ENCODE results near the gene CYP46A1. TPM values are rescaled to one million over a fixed set of nuclear protein-coding genes. Genes with fewer than 3 reads are reported as not detected.

The CYP46A1 gene
- total RNA-seq, 2 experiments from 2014 or later: 0.11 to 0.22 TPM

DNA sequence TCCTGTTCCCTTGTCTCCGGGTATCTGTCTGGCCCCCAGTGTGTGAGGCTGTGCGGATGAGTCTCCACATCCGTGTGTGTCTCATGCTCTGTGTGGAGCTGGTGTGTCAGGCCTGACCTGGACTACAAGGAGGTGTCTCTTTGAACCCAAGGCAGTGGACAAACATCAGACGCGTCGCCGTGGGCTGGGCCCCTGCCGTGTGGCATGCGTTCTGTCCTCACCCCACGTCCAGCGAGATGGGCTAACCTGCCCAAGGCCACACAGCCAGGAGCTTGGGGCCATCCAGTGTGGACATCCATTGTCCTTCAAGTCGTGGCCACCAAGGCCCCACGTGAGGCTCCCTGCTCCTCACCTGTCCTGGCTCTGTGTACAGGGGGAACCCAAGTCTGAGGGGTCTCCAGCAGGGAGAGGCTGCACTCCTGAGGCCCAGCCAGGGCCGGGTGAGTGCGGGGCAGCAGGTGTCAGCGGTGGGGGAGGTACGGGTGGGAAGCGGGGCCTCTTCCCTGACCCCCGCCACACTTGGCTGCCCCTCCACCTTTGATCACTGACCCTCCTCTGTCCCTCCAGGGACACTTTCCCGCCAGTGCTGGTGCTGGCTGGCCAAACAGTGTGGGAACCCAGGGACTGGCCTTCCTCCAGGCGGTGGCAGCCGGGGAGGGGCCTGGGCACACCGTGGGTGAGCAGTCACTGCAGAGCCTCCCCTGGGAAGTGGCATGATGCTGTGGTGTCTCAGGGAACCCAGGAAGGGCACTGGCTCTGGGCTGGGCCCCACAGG lies 48.5 kb downstream of the CYP46A1 start:
- no peak overlapping the region for H3K27ac Mint-ChIP-seq
- ChIA-PET CTCF (no interaction called here), POLR2A (no interaction called here)
- H3K4me3 Mint-ChIP-seq: peak overlapping the region; percentile 20
- Histone ChIP-seq H3K27me3 (ENCODE audit: control insufficient read depth in 1 of 2, insufficient read depth in 2 of 2, low read length in 2 of 2) (peaks cover 37 to 54% of the 10 kb centered on the region in 2 experiments), H3K4me3 (ENCODE audit: low read length) (no peak overlapping the region), H3K36me3 (ENCODE audit: insufficient read depth, low read length) (no peaks in the 10 kb centered on the region), H3K27ac (ENCODE audit: low read depth in 1 of 2, low read length in 2 of 2) (no peak overlapping the region), H3K4me1 (ENCODE audit: insufficient read depth, low read length) (peaks cover 4% of the 10 kb centered on the region), H3K9me3 (ENCODE audit: control insufficient read depth in 1 of 2, insufficient read depth in 1 of 2, low read length in 2 of 2) (peaks cover 0 to 13% of the 10 kb centered on the region in 2 experiments)
- no peak for ATAC-seq (ENCODE audit: poor library complexity)
- H3K27me3 Mint-ChIP-seq: peaks cover 53% of the 10 kb centered on the region
- TF ChIP-seq, protein P1, sequence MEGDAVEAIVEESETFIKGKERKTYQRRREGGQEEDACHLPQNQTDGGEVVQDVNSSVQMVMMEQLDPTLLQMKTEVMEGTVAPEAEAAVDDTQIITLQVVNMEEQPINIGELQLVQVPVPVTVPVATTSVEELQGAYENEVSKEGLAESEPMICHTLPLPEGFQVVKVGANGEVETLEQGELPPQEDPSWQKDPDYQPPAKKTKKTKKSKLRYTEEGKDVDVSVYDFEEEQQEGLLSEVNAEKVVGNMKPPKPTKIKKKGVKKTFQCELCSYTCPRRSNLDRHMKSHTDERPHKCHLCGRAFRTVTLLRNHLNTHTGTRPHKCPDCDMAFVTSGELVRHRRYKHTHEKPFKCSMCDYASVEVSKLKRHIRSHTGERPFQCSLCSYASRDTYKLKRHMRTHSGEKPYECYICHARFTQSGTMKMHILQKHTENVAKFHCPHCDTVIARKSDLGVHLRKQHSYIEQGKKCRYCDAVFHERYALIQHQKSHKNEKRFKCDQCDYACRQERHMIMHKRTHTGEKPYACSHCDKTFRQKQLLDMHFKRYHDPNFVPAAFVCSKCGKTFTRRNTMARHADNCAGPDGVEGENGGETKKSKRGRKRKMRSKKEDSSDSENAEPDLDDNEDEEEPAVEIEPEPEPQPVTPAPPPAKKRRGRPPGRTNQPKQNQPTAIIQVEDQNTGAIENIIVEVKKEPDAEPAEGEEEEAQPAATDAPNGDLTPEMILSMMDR (IDR thresholded peaks at IDR 0.05): no peak
- intact Hi-C loops (cut with DNase I, micrococcal nuclease): no loop called here
- no peaks in the 10 kb centered on the region for H3K9me3 Mint-ChIP-seq
- H3K36me3 Mint-ChIP-seq (ENCODE audit: low read depth): no peaks in the 10 kb centered on the region
- H3K4me1 Mint-ChIP-seq (ENCODE audit: low read depth): no peaks in the 10 kb centered on the region
- DNase-seq: peak in 1 of 14 experiments; percentile 4

DNA sequence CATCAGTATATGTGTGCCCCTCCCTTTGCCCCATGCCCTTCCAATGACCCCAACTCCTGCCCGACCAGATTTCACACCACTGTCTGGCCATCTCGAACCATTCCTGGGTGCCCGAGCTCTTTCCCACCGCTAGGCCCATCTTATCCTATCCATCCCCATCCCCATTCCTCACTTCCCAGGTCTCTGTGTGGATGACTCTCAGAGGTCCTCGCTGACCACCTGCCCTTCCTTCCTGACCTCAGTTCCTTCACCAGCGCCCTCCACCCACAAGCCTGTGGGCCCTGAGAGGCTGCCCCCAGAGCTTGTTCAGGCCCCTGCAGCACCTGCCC lies 49.1 kb downstream of the CYP46A1 start:
- H3K27me3 ChIP-seq (ENCODE audit: control insufficient read depth in 1 of 2, insufficient read depth in 2 of 2, low read length in 2 of 2): peaks cover 41 to 55% of the 10 kb centered on the region in 2 experiments
- DNase-seq: peak in 1 of 14 experiments; percentile 3
- Mint-ChIP-seq H3K27me3 (peaks cover 53% of the 10 kb centered on the region), H3K27ac (no peak overlapping the region), H3K4me1 (ENCODE audit: low read depth) (no peaks in the 10 kb centered on the region), H3K36me3 (ENCODE audit: low read depth) (no peaks in the 10 kb centered on the region), H3K9me3 (no peaks in the 10 kb centered on the region), H3K4me3 (no peak overlapping the region)
- H3K9me3 ChIP-seq (ENCODE audit: control insufficient read depth in 1 of 2, insufficient read depth in 1 of 2, low read length in 2 of 2): peaks cover 0 to 18% of the 10 kb centered on the region in 2 experiments
- H3K4me3 ChIP-seq (ENCODE audit: low read length): no peak overlapping the region
- intact Hi-C loops (cut with DNase I, micrococcal nuclease): no loop called here
- TF ChIP-seq, protein P1 (IDR thresholded peaks at IDR 0.05): no peak
- POLR2A ChIA-PET: no interaction called here
- no peaks in the 10 kb centered on the region for H3K36me3 ChIP-seq (ENCODE audit: insufficient read depth, low read length)
- CTCF ChIA-PET: no interaction called here
- no peak for ATAC-seq (ENCODE audit: poor library complexity)
- peaks cover 4% of the 10 kb centered on the region for H3K4me1 ChIP-seq (ENCODE audit: insufficient read depth, low read length)
- H3K27ac ChIP-seq (ENCODE audit: low read depth in 1 of 2, low read length in 2 of 2): no peak overlapping the region

DNA sequence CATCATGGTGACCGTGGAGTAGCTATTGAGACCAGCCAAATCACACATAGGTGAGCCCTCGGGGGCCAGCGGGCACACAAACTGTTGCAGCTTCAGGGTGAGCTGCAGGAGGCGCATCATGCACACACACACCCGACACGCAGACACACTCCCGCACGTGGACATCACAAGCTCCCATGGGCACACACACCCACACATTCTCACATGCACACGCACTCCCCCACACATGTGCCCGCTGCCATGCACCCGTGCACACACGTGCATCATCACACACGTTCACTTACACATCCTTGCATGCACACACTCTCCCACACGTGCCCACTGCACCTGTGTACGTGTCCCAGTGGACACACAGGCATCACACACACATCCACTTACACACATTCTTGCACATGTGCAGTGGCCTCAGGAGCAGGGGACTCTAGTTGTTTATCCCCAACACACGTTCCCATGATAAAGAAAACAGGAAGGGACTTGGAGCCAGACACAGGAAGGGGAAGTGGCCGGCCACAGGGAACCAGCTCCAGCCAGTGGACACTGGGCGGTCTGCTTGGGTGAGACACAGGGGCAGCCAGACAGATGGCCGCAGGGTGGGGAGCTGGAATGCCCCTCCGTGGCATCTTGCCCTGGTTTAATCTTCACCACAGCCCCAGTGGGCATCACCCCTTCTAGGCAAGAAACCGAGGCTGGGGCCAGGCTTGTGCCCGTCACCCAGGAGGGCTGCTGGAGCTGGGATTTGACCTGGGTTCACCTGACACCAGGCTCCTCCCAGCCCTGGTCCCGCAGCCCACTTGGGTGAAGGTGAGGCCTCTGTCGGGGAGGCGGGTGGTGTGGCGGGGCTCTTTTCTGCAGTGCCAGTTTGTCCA lies 49.7 kb downstream of the CYP46A1 start:
- Mint-ChIP-seq H3K27ac (no peak overlapping the region), H3K27me3 (peaks cover 49% of the 10 kb centered on the region), H3K9me3 (no peaks in the 10 kb centered on the region), H3K4me3 (no peak overlapping the region), H3K36me3 (ENCODE audit: low read depth) (no peaks in the 10 kb centered on the region), H3K4me1 (ENCODE audit: low read depth) (no peaks in the 10 kb centered on the region)
- ChIA-PET POLR2A (no interaction called here), CTCF (no interaction called here)
- ATAC-seq (ENCODE audit: poor library complexity) (no peak), DNase-seq (peak in 1 of 14 experiments; percentile 8)
- Histone ChIP-seq H3K27me3 (ENCODE audit: control insufficient read depth in 1 of 2, insufficient read depth in 2 of 2, low read length in 2 of 2) (peaks cover 38 to 49% of the 10 kb centered on the region in 2 experiments), H3K9me3 (ENCODE audit: control insufficient read depth in 1 of 2, insufficient read depth in 1 of 2, low read length in 2 of 2) (peaks cover 0 to 24% of the 10 kb centered on the region in 2 experiments), H3K27ac (ENCODE audit: low read depth in 1 of 2, low read length in 2 of 2) (no peak overlapping the region), H3K4me3 (ENCODE audit: low read length) (no peak overlapping the region), H3K4me1 (ENCODE audit: insufficient read depth, low read length) (peaks cover 4% of the 10 kb centered on the region), H3K36me3 (ENCODE audit: insufficient read depth, low read length) (no peaks in the 10 kb centered on the region)
- intact Hi-C loops (cut with DNase I, micrococcal nuclease): no loop called here
- TF ChIP-seq, protein P1 (IDR thresholded peaks at IDR 0.05): no peak

Data from CD4-positive, alpha-beta T cell (primary cell).